GM18909 (cell line): ENCODE data around the gene NOTUM.

Experiments used
- ATAC-seq: cut with Tn5 transposase; IDR thresholded peaks from one replicate; pipeline ENCODE4 v1.9.1; 2021; ENCODE audit warnings: mild to moderate bottlenecking; ENCODE audit not compliant: unreplicated experiment, poor library complexity

NOTUM gene

DNA sequence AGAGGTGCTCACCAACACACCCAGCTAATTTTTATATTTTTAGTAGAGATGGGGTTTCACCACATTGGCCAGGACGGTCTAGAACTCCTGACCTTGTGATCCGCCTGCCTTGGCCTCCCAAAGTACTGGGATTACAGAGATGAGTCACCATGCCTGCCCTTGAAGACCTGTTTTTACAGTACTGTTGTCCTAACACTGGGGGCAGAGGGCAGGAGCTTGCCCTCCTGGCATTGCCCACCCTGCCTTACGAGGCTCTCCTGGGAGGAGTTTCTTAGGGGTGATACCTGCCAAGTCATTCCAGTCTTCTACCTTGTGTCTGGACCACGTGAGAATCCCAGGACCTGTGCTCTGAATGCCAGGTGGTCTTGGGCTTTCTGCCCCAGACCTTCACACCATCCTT lies 19.1 kb upstream of the NOTUM start:
- no peak for ATAC-seq

GRCh38 chr17:81978524-81979298 lies 17.7 kb upstream of the NOTUM start:
- no peak for ATAC-seq

DNA sequence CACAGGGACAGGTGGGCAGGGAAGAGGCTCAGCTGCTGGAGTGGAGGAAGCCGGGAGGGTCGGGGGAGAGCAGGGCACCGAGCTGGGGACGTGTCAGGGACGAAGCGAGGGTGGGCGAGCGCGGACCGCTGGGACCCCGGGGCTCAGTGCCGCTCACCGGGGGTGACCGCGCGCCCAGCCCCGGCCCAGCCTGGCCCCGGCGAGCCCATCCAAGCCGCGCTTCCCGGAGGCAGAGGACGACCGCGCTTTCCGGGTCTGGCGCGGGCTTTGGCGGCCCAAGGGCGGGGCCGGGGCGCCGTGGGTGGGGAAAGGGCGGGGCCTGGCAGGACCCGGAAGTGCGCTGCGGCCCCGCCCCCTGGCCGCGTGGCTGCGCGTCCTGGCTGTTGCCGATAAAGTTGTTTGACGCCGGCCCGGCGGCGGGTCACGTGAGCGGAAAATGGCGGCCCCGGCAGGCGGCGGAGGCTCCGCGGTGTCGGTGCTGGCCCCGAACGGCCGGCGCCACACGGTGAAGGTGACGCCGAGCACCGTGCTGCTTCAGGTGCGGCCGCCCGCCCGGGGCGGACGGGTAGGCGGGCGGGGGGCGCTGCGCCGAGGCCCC lies 16.3 kb upstream of the NOTUM start, which contains the start of gene ASPSCR1:
Gene ASPSCR1 (plus strand): TSS at position 419 of the 598 bp plus-strand sequence. CDS start 18 bp downstream, at position 437.
- peak; percentile 80 for ATAC-seq

- no peak for ATAC-seq
These were observed 15.6 kb upstream of the NOTUM start for GRCh38 chr17:81976332-81977210.

DNA sequence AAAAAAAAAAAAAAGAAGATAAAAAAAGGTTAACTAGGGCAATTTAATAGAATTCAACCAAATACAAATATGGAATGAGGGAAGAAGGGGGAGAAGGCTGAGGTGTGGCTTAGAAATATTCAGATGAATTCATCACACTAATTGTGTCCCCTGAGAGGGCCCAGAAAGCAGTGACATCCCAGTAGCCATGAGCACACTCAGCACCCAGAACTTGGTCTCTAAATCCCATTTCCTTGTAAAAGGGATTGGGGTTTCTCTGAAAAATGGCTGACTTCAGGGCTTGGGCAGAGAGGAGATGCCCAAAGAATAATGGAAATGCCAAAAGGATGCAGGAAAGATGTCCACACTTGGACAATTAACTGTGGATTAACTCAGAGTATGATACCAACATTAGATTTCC lies 12.4 kb upstream of the NOTUM start:
- no peak for ATAC-seq

- ATAC-seq: no peak
These were observed 8.1 kb upstream of the NOTUM start for GRCh38 chr17:81968850-81969812.

DNA sequence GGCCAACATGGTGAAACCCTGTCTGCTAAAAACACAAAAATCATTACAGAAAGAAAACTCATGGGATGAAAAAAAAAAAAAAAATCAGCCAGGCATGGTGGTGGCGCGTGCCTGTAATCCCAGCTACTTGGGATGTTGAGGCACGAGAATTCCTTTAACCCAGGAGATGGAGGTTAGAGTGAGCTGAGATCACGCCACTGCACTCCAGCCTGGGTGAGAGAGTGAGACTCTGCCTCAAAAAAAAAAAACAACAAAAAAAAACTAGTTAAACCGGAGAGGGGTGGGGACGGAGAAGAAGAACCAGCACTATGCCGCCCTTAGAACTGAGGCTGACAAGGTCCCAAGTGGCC lies 7.4 kb upstream of the NOTUM start:
- ATAC-seq: no peak

DNA sequence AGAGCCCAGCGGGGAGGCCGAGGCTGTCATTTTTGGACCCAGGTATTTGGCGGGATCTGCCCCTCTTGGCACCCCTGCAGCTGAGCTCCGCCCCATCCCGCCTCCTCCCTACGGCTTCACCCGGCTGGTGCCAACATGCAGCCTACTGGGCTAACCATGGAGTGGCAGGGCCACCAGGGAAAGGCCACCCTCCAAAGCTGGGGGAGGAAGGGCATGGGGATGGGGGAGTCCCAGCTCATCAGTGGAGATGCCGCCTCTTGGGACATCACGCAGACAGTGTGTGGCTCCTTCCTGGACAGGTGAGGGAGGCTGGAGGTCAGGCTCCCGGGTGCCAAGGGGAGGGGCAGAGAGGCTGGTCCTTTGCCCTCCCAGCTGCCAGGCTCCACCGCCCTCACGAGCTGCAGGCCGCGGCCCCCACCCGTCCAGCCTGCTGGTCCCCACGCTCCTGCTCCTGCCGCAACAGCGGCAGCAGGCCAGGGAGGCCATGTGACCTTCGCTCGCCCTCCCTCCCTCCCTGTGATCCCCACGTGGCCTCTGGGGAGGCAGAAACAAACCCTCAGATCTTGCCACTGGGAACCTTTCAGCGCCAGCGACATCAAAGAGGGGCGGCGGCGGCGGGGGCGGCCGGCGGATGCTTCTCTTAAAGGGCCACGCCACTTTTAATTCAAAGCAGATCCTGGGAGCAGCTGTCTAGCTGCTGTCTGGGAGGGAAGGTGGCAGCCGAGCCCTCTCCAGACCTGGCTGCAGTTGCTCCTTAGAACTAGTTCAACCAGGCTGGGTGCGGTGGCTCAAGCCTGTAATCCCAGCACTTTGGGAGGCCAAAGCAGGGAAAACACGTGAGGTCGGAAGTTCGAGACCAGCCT lies 6.8 kb upstream of the NOTUM start:
- ATAC-seq: no peak

DNA sequence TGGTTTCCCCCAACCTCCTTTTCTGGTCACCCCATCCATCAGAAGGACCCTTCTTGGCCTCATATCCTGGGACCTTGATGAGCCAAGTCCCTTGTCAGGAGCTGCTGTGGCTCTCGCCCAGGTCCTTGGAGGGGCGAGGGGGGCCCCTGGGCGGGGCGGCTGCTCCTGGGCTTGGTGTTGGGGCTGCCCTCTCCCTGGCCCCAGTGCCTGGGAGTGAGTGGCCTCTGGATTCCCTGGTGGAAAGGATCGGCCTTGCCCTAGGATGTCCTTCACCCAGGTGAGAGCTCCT lies 6.2 kb upstream of the NOTUM start:
- no peak for ATAC-seq

DNA sequence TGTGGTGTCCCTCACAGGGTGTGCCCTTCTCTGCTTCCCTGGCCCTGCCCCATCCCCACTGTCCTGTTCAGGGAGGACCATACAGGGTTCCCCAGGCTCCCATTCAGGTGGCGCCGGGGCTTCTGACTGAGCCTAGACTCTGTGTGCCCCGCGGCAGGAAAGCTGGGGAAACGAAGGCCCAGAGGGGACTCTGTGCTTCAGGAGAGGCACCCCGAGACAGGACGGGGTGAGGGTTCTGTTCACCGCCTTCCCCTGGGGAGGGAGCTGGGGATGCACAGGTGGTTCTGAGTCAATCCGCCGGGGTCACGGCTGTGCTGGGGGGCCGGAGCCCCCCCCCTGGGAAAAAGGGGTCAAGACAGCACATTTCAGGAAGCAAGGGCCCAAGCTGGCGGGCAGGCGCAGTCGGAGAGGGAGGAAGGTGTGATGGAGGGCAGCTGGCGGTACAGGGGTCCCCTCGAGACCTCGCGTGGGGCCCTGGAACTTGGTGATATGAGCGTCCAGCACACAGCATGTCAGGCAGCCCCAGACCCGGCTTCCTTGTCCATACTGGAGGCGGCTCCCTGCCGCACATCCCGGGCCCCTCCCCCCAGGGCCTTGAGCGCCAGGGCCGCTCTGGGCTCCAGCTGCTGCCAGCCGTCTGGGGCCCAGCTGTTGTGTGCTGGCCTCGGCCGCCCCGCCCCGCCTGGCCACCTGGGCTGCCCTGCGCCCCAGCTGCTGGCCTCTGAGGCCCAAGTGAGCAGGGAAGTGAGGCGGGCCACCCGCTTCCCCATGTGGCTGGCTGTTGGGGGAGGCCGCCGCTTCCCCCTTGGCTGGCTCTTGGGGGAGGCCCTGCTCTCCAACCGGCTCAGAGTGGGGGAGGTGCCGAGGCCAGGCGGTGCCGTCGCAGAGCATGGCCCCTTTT lies 5.6 kb upstream of the NOTUM start:
- no peak for ATAC-seq

GRCh38 chr17:81964081-81964849 lies 3.3 kb upstream of the NOTUM start:
- no peak for ATAC-seq

GRCh38 chr17:81962499-81963441 lies 1.8 kb upstream of the NOTUM start:
- no peak for ATAC-seq

DNA sequence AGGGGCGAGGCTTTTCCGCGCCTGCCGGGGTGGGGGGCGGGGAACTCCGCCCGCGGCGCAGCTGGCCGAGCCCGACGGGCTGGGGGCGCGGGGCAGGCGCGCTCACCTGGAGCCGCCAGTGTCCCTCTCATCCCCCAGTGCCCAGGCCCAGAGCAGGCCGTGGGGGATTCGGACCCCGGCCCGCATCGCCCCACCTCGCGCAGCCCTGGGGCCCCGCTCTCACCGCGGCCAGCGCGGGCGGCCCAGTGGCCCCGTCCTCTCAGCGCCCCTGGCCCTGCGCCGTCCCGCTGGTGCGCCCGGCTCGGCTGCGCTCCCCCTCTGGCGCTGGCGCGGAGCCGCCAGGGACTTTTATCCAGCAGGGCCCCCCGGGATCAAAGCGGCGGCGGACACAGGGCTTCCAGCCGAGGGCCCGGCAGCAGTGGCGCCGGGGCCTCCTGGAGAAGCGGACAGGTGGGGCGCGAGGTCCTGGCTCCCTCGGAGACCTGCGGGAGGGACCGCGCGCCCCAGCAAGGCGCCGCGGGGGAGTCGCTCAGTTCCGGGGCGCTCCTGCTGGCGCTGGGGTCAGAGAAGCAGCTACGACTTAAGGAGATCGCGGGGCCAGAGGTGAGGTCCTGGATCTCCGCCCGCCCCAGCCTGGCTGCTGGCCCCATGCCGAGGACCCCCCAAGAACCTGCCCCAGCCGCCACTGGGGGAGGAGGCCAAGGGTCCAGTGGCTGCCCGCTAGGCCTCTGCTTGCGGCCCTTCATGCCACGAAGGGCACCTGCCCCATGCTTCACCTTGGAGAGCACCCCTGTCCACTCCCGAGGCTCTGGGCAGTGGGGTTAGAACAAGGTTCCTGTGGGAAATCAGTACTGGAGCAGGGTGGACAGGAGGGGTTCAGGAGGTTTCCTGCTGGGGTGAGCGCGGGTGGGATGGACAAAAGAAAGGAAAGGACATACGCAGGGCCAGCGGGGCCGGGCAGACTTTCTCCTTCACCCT lies 823 bp upstream of the NOTUM start:
- ATAC-seq: no peak

- no peak for ATAC-seq
These were observed 643 bp downstream of the NOTUM start for GRCh38 chr17:81960130-81960958.
